Ascending aorta (tissue), 2 donors: Measurements from ENCODE around the gene TMEM131L. TPM values are rescaled to one million over a fixed set of nuclear protein-coding genes. Genes with fewer than 3 reads are reported as not detected.
A peak's percentile ranks its signal among the peaks of the same experiment; 100 is the strongest.

Experiments
- DNase-seq, 2 donors: peaks; one replicate each; pipeline ENCODE4 v3.0.0-alpha.2; 2019; ENCODE audit warnings: low spot score in 2 of 2
- H3K27ac ChIP-seq, 2 donors: fragments of 200-600 bp; sonication (generic); one replicate each; pipeline ENCODE4 v1.5.1; 2016 to 2017; ENCODE audit warnings: mild to moderate bottlenecking in 1 of 2
- H3K27me3 ChIP-seq: fragments of 200-600 bp; sonication (generic); one replicate; pipeline ENCODE4 v1.5.1; 2017
- H3K36me3 ChIP-seq, 2 donors: fragments of 200-600 bp; sonication (generic); one replicate each; pipeline ENCODE4 v1.5.1; 2016
- H3K4me1 ChIP-seq, 2 donors: fragments of 200-600 bp; sonication (generic); one replicate each; pipeline ENCODE4 v1.5.1; 2016 to 2017; ENCODE audit warnings: mild to moderate bottlenecking in 1 of 2
- H3K4me3 ChIP-seq, 2 donors: fragments of 200-600 bp; sonication (generic); one replicate each; pipeline ENCODE4 v1.5.1; 2016 to 2017; ENCODE audit warnings: mild to moderate bottlenecking in 1 of 2
- H3K9me3 ChIP-seq, 2 donors: fragments of 200-600 bp; sonication (generic); one replicate each; pipeline ENCODE4 v1.5.1; 2016
- CTCF ChIP-seq, 3 experiments: fragments of 200-600 bp in 2 of 3; fragments of 450-650 bp in 1 of 3; sonication (generic) in 2 of 3; IDR thresholded peaks; one replicate each; pipeline ENCODE4 v1.5.1; 2016 to 2019; ENCODE audit warnings: antibody characterized with exemption in 3 of 3, mild to moderate bottlenecking in 1 of 3, moderate library complexity in 1 of 3
- intact Hi-C: fragments of 100-400 bp; cut with DNase I; formaldehyde crosslinking; loops from one replicate; pipeline ENCODE4 v1.15.1; 2023
- total RNA-seq: library from RNA; depleted of rRNA; stranded (reverse); fragments of >200 nt; gene quantifications from one replicate; pipeline ENCODE4 v1.1.0, GENCODE V29; 2016

TMEM131L gene
- total RNA-seq, 1 donor from 2014 or later, result 6.9 TPM

- H3K4me1 ChIP-seq, result no peaks in the 10 kb centered on the region
Observed at GRCh38 chr4:153668647-153669046, 202.5 kb downstream of the TMEM131L start.

GRCh38 chr4:153669838-153670237, 203.7 kb downstream of the TMEM131L start:
- no peak for DNase-seq
- no peak for TF ChIP-seq CTCF (IDR thresholded peaks at IDR 0.05)

More at GRCh38 chr4:153668647-153669046, 202.5 kb downstream of the TMEM131L start:
- DNase-seq, result no peak
- no peak overlapping the region for H3K27ac ChIP-seq
- H3K4me3 ChIP-seq, result no peak overlapping the region
- H3K9me3 ChIP-seq, result peaks cover 0 to 4% of the 10 kb centered on the region in 2 donors
- intact Hi-C loops, result no loop called here
- H3K36me3 ChIP-seq, result no peaks in the 10 kb centered on the region
- H3K27me3 ChIP-seq, result no peaks in the 10 kb centered on the region
- no peak for TF ChIP-seq CTCF (IDR thresholded peaks at IDR 0.05)

GRCh38 chr4:153676486-153676885, 210.3 kb downstream of the TMEM131L start:
- H3K36me3 ChIP-seq, result no peaks in the 10 kb centered on the region
- intact Hi-C loops, result no loop called here
- H3K9me3 ChIP-seq, result peaks cover 0 to 3% of the 10 kb centered on the region in 2 donors
- TF ChIP-seq CTCF (IDR thresholded peaks at IDR 0.05), result no peak
- no peaks in the 10 kb centered on the region for H3K27me3 ChIP-seq
- no peak overlapping the region for H3K4me3 ChIP-seq
- H3K27ac ChIP-seq, result peak overlapping the region; percentile 51 to 68
- peaks cover 0 to 15% of the 10 kb centered on the region in 2 donors for H3K4me1 ChIP-seq
- DNase-seq, result no peak

More at GRCh38 chr4:153669838-153670237, 203.7 kb downstream of the TMEM131L start:
- intact Hi-C loops, result no loop called here
- Histone ChIP-seq H3K4me1 (no peaks in the 10 kb centered on the region), H3K36me3 (no peaks in the 10 kb centered on the region), H3K27ac (no peak overlapping the region), H3K27me3 (no peaks in the 10 kb centered on the region), H3K9me3 (peaks cover 0 to 4% of the 10 kb centered on the region in 2 donors), H3K4me3 (no peak overlapping the region)

GRCh38 chr4:153676984-153677383, 210.8 kb downstream of the TMEM131L start:
- H3K27ac ChIP-seq, result peak overlapping the region; percentile 51 to 68
- intact Hi-C loops, result loop anchor here (1.0 kb wide), 1 partner anchor 21 kb away; no protein-coding TSS in a partner anchor

GRCh38 chr4:153679486-153679885, 213.3 kb downstream of the TMEM131L start:
- intact Hi-C loops, result no loop called here
- Histone ChIP-seq H3K4me1 (peaks cover 0 to 15% of the 10 kb centered on the region in 2 donors), H3K27ac (no peak overlapping the region), H3K4me3 (no peak overlapping the region), H3K36me3 (no peaks in the 10 kb centered on the region), H3K9me3 (peaks cover 0 to 3% of the 10 kb centered on the region in 2 donors), H3K27me3 (no peaks in the 10 kb centered on the region)
- DNase-seq, result peak in 1 of 2 donors; percentile 80
- no peak for TF ChIP-seq CTCF (IDR thresholded peaks at IDR 0.05)

More at GRCh38 chr4:153676984-153677383, 210.8 kb downstream of the TMEM131L start:
- Histone ChIP-seq H3K9me3 (peaks cover 0 to 3% of the 10 kb centered on the region in 2 donors), H3K4me3 (no peak overlapping the region), H3K36me3 (no peaks in the 10 kb centered on the region), H3K27me3 (no peaks in the 10 kb centered on the region), H3K4me1 (peaks cover 0 to 15% of the 10 kb centered on the region in 2 donors)
- no peak for DNase-seq
- TF ChIP-seq CTCF (IDR thresholded peaks at IDR 0.05), result no peak
